DND-41 (cell line): ENCODE data around the gene SRGAP2C.
"Not testable (repeated sequence)": the region's sequence is repeated elsewhere in the genome, so short reads cannot be mapped to it uniquely, and the experiment has no call there.

Source experiments
- CTCF ChIP-seq: IDR thresholded peaks from 2 replicates; pipeline ENCODE4 v1.5.1; 2012; ENCODE audit warnings: borderline replicate concordance, low read length, moderate library complexity, mild to moderate bottlenecking; ENCODE audit not compliant: poor library complexity, severe bottlenecking; ENCODE audit errors: extremely low read depth
- EZH2 ChIP-seq: IDR thresholded peaks from 3 replicates; pipeline ENCODE4 v1.6.1; 2012; ENCODE audit warnings: borderline replicate concordance, low read depth, mild to moderate bottlenecking, moderate library complexity, low read length, inconsistent platforms; ENCODE audit not compliant: severe bottlenecking

DNA sequence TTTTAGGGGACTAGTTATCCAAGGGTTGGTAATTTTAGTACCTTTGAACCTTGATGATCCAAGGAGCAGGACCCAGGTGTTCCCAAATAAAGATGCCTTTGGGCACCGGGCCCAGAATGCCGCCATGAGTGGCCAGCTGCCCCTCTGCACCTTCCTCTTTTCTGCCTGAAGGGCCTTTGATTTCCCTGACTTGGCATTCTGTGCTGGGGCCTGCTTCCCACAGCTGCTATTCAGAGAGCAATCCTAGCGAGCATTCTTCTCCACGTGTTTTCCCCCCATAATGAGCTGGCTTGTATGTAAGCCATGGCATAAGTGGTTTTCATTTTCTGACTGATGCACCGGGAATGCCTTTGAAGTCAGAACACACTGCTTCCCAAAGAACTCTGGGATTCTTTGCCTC is 184.1 kb downstream of the SRGAP2C start:
- not testable (repeated sequence) for TF ChIP-seq CTCF, EZH2
